ENCODE results near the gene PCYT1B.

PCYT1B gene

GRCh38 chrX:24661292-24661691, 14.1 kb upstream of the PCYT1B start:
- TF ChIP-seq EZH2phosphoT487 (IDR thresholded peaks at IDR 0.05; ENCODE audit: borderline replicate concordance) = no peak
- TF ChIP-seq CTCF (conservative IDR thresholded peaks at IDR 0.05; ENCODE audit: low read length) = no peak
- Histone ChIP-seq H3K4me3 (ENCODE audit: low read length, poor library complexity, severe bottlenecking) (no peak overlapping the region), H3K9me3 (ENCODE audit: insufficient read depth, low read depth, low read length) (no peaks in the 10 kb centered on the region)

GRCh38 chrX:24659646-24660045, 12.5 kb upstream of the PCYT1B start:
- Histone ChIP-seq H3K27me3 (ENCODE audit: insufficient read depth, low read length, poor library complexity, severe bottlenecking) (no peaks in the 10 kb centered on the region), H3K36me3 (ENCODE audit: insufficient read depth, low read length) (no peaks in the 10 kb centered on the region), H4K20me1 (ENCODE audit: insufficient read depth, low read length, poor library complexity, severe bottlenecking) (no peaks in the 10 kb centered on the region), H3K9me3 (ENCODE audit: insufficient read depth, low read depth, low read length) (no peaks in the 10 kb centered on the region), H3F3A (ENCODE audit: low read depth) (no peaks in the 10 kb centered on the region), H3K4me2 (ENCODE audit: low read depth, low read length, poor library complexity, severe bottlenecking) (no peak overlapping the region), H3K4me1 (ENCODE audit: insufficient read depth, low read length, poor library complexity, severe bottlenecking) (peaks cover 9% of the 10 kb centered on the region), H3K9me2 (replicated peaks; ENCODE audit: low read depth, low read length) (no peaks in the 10 kb centered on the region), H3K9ac (ENCODE audit: low read depth, low read length, poor library complexity, severe bottlenecking) (no peak overlapping the region), H3K4me3 (ENCODE audit: low read length, poor library complexity, severe bottlenecking) (no peak overlapping the region), H2AFZ (ENCODE audit: low read length) (no peak overlapping the region), H3K79me2 (ENCODE audit: insufficient read depth, low read length) (no peaks in the 10 kb centered on the region)
- TF ChIP-seq CTCF (conservative IDR thresholded peaks at IDR 0.05; ENCODE audit: low read length) = no peak

More at GRCh38 chrX:24661292-24661691, 14.1 kb upstream of the PCYT1B start:
- Histone ChIP-seq H3K4me1 (ENCODE audit: insufficient read depth, low read length, poor library complexity, severe bottlenecking) (peaks cover 9% of the 10 kb centered on the region), H3F3A (ENCODE audit: low read depth) (no peaks in the 10 kb centered on the region), H4K20me1 (ENCODE audit: insufficient read depth, low read length, poor library complexity, severe bottlenecking) (no peaks in the 10 kb centered on the region), H3K79me2 (ENCODE audit: insufficient read depth, low read length) (no peaks in the 10 kb centered on the region), H3K36me3 (ENCODE audit: insufficient read depth, low read length) (no peaks in the 10 kb centered on the region), H3K4me2 (ENCODE audit: low read depth, low read length, poor library complexity, severe bottlenecking) (no peak overlapping the region), H2AFZ (ENCODE audit: low read length) (no peak overlapping the region), H3K9me2 (replicated peaks; ENCODE audit: low read depth, low read length) (no peaks in the 10 kb centered on the region), H3K9ac (ENCODE audit: low read depth, low read length, poor library complexity, severe bottlenecking) (no peak overlapping the region), H3K27me3 (ENCODE audit: insufficient read depth, low read length, poor library complexity, severe bottlenecking) (no peaks in the 10 kb centered on the region)

GRCh38 chrX:24659106-24659505, 12.0 kb upstream of the PCYT1B start:
- H3K9me2 ChIP-seq (replicated peaks; ENCODE audit: low read depth, low read length) = no peaks in the 10 kb centered on the region
- H3K79me2 ChIP-seq (ENCODE audit: insufficient read depth, low read length) = no peaks in the 10 kb centered on the region
- H3K4me3 ChIP-seq (ENCODE audit: low read length, poor library complexity, severe bottlenecking) = no peak overlapping the region
- H4K20me1 ChIP-seq (ENCODE audit: insufficient read depth, low read length, poor library complexity, severe bottlenecking) = no peaks in the 10 kb centered on the region
- no peak overlapping the region for H3K4me2 ChIP-seq (ENCODE audit: low read depth, low read length, poor library complexity, severe bottlenecking)
- no peak overlapping the region for H2AFZ ChIP-seq (ENCODE audit: low read length)
- H3K27me3 ChIP-seq (ENCODE audit: insufficient read depth, low read length, poor library complexity, severe bottlenecking) = no peaks in the 10 kb centered on the region
- no peaks in the 10 kb centered on the region for H3F3A ChIP-seq (ENCODE audit: low read depth)
- no peaks in the 10 kb centered on the region for H3K9me3 ChIP-seq (ENCODE audit: insufficient read depth, low read depth, low read length)
- no peak for TF ChIP-seq EZH2phosphoT487 (IDR thresholded peaks at IDR 0.05; ENCODE audit: borderline replicate concordance)
- TF ChIP-seq CTCF (conservative IDR thresholded peaks at IDR 0.05; ENCODE audit: low read length) = no peak
- H3K36me3 ChIP-seq (ENCODE audit: insufficient read depth, low read length) = no peaks in the 10 kb centered on the region
- peaks cover 9% of the 10 kb centered on the region for H3K4me1 ChIP-seq (ENCODE audit: insufficient read depth, low read length, poor library complexity, severe bottlenecking)
- H3K9ac ChIP-seq (ENCODE audit: low read depth, low read length, poor library complexity, severe bottlenecking) = no peak overlapping the region

Data from Loucy (cell line).